HUDEP-2 (cell line): ENCODE results near the gene TLX3.
A peak's percentile ranks its signal among the peaks of the same experiment; 100 is the strongest.

ENCODE experiments used
- DNase-seq, 76 experiments: peaks; one replicate each; lab custom pipeline; 2025; ENCODE audit not compliant: unreplicated experiment in 76 of 76; lab: John Stamatoyannopoulos, UW

The TLX3 gene

DNA sequence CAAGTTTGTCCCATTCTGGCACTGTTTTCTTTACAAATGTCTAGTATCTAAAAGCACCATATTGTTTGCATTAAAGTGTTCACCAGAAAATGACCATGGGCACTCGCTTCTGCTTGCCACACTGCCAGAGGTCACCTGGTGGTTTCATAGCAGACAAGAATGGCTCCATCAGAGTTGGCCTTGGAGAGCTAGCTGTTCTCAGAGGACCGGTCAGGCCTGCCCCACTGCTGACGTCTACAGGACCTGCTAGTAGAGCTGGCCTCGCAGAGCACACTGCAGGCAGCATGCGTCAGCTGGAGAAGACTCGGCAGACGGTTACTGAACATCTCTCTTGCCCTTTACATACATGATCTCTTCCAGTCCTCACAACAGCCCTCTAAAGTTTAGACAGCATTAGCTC is 8.7 kb upstream of the TLX3 start:
- DNase-seq = no peak

GRCh38 chr5:171306166-171306565 is 2.9 kb upstream of the TLX3 start:
- no peak for DNase-seq

- peak in 3 of 76 experiments; percentile 2 to 28 (median 6) for DNase-seq
Observed at GRCh38 chr5:171306781-171307591, 2.1 kb upstream of the TLX3 start.

- DNase-seq = no peak
Observed at GRCh38 chr5:171307789-171308452, 1.1 kb upstream of the TLX3 start.

DNA sequence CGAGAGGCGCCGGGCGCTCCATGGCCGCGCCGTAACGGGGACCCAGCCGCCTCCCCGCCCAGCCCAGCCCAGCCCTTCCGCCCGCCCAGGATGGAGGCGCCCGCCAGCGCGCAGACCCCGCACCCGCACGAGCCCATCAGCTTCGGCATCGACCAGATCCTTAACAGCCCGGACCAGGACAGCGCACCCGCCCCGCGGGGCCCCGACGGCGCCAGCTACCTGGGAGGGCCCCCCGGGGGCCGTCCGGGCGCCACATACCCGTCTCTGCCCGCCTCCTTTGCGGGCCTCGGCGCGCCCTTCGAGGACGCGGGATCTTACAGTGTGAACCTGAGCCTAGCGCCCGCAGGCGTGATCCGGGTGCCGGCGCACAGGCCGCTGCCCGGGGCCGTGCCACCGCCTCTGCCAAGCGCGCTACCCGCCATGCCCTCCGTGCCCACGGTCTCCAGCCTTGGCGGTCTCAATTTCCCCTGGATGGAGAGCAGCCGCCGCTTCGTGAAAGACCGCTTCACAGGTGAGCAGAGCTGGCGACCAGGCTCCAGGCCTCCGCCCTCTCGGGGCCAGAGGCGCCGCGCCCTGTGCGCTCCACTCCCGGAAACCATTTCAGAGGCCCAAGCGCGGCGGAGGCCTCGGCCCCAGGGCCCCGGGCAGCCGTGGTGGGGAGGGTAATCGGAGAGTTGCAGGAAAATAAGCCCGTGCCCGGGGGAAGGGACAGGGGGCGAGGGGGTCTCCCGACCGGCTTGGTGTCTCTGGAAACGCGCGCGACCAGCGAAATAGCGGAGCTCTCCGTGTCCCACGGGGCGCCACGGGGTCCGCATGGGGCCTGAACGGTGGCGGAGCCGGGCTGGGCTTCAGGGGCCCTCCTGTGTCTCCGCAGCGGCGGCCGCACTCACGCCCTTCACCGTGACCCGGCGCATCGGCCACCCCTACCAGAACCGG is 496 bp downstream of the TLX3 start:
- DNase-seq = peak in 11 of 76 experiments; percentile 7 to 66 (median 42)

DNA sequence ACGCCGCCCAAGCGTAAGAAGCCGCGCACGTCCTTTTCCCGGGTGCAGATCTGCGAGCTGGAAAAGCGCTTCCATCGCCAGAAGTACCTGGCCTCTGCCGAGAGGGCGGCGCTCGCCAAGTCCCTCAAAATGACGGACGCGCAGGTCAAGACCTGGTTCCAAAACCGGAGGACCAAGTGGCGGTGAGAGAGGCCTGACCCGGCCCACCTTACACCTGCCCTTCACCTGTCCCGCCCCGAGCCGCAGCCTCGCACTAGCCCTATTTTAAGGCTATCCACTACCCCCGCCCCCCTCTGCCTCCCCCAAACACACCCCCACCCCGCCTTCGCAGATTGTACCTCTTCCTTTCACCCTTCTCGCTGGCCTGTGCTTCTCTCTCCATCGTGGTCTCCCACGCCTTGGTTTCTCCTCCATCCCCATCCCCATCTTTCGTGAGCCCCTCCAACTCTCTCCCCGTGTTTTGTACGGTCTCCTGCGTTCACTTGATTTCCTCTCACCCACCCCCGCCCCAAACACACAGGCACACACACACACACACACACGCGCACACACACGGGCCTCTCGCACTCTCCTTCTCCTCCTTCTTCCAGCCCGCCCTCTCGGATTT is 1.3 kb downstream of the TLX3 start:
- peak in 61 of 76 experiments; percentile 2 to 65 (median 36) for DNase-seq

GRCh38 chr5:171310819-171311321 is 1.8 kb downstream of the TLX3 start:
- DNase-seq = no peak

DNA sequence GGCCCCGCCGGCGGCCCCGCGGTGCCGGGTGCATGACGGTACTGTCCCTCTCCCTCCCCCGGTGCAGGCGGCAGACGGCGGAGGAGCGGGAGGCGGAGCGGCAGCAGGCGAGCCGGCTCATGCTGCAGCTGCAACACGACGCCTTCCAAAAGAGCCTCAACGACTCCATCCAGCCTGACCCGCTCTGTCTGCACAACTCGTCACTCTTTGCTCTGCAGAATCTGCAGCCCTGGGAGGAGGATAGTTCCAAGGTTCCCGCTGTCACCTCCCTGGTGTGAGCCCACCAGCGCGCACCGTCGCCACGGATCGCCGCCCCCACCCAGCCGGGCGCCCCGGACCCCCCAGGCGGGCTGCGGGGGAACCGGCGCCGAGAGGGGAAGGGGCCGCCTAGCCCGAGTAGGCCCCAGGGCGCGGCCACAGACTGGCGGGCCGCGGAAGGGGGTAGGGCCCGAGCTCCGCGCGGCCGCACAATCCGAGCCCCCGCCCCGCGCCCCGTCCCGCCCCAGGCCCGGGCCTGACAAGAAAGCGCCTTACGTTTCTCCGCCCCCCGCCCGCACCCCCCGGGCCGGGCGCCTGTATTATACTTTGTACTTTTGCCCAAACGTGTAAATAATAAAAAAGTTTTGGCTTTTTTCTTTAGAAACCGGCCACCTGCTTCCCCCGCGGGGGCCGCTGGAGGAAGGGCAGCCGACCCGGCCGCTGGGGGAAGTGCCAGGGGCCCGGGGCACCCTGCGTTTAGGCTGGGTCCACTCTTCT is 2.5 kb downstream of the TLX3 start:
- DNase-seq = no peak

DNA sequence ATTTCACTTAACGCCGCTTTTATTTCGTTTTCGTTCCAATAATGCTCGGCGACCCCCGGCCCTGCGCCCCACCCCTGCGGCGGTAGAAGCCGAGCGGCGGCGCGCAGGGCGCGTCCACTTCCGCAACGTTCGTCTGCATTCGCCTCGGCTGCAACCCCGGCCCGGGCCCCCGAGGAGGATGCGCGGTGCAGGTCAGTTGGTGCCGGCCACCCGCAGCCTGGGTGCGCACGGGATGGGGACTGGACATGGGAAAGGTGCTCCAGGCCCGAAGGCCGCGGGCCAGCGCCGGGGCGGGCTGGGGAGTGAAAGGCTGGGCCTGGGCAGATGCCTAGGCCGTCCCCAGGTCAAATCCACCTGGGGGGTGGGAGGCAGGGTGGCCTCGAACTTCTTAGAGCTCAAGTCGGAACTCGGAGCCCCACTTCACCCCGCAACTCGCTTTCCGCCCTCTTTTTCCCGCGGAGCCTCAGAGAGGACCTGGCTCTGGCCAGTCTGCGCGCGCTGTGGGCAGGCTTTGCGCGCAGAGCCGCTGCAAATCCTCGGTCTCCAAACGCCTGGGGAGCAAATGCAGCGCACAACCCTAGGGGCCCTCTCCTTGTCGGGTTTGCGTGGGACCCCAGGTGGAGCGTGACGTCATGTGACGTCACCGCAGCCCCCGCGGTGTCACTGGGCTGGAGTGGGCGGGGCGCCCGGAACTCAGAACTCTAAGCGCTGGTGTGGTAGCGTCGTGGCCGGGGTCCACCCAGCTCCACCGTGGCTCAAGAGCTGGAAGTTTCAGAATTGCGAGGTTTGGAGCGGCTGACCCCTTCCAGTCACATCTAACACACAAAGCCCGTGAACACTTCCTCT is 3.3 kb downstream of the TLX3 start:
- no peak for DNase-seq

DNA sequence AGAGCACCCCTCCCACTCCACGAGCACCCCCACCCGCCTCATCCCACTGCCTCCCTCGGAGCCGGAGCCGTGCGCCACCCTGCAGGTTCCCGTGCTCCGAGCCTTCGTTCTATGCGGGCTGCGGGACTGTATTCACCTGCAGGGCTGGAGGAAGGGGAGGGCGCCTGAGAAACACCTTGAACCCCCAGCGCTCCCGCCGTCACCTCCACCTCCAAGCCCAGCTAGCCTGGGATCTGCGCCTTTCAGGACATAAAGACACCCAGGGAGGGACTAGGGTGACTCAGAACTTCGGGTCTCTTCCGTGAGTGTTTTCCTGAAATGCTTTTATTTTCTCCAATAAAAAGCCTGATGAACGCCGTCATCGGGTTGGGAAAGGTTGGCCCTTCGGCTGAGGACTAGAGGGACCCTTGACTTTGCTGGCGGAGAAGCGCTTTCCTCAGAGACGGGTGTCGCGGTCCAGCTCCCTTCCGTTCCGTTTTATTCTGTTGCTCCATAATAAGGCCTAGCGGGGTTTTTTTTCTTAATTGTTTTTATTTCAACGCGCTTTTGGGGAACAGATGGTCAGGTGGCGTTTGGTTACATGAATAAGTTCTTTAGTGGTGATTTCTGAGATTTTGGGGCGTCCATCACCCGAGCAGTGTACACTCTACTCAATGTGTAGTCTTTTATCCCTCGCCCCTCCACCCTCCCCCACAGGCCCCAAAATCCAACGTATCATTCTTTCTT is 4.6 kb downstream of the TLX3 start:
- DNase-seq = no peak

DNA sequence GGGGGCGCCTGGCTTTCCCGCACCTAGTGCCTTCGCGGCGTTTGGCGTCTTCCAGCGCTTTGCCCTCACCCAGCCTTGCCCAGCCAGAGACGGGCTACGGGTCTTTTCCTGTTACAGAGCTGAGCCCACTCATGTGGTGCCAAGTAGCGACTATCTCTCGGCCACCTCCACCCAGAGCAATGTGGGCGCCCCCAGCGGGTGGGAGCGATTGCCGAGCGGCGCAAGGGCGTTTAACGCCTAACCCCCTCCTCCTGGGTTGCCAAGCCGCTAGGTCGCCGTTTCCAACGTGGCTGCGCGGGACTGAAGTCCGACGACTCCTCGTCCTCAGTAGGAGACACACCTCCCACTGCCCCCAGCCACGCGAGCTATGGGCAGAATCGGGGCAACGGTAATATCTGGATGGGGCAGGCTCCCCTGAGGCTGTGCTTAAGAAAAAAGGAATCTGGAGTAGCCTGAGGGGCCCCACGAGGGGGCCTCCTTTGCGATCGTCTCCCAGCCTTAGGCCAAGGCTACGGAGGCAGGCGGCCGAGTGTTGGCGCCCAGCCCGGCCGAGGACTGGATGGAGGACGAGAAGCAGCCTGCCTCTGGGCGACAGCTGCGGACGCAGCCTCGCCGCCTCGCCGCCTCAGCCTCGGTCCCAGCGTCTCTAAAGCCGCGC is 5.8 kb downstream of the TLX3 start:
- no peak for DNase-seq

- DNase-seq = no peak
Observed at GRCh38 chr5:171315386-171315891, 6.4 kb downstream of the TLX3 start.

DNA sequence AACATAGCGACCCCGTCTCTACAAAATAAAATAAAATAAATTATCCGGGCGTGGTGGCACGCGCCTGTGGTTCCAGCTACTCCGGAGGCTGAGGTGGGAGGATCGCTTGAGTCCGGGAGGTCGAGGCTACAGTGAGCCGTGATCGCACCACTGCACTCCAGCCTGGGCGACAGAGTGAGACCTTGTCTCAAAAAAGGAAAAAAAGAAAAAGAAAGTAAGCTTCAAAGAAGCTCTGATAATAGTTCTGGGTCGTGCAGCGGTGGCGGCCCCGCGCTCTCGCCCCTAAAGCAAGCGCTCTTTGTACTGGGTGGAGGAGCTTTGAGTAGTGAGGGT is 6.8 kb downstream of the TLX3 start:
- DNase-seq = no peak

DNA sequence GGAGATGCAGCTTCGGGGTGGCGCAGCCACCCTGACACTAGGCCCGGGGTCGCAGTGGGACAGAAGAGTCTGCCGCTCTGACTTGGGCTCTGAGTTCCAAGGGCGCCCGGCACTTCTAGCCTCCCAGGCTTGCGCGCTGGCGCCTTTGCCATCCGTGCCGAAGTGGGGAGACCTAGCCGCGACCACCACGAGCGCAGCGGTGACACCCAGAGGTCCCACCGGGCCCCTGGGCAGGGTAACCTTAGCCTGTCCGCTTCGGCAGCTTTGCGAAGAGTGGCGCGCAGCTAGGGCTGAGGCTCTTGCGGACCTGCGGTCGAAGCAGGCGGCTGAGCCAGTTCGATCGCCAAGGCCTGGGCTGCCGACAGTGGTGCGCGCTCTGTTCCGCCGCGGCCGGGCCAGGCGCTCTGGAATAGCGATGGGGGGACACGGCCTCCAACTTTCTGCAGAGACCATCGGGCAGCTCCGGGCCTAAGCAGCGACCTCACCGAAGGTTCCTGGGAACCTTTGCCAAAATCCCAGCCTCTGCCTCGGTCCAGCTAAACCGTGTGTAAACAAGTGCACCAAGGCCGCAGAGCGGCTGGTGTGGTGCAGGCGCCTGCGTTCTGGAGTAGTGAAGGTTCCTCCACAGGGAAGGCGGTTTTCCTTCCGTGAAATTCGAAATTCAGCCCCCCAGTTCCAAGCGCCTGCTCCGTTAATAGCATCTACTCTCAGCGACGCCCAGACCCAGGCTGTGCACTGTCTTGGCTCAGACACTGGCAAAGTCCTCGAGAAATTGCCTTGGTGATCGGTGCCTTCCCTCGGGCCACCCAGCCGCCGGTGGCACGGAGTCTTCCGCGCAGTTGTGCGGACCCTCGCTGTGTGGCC is 7.4 kb downstream of the TLX3 start:
- DNase-seq = no peak

DNA sequence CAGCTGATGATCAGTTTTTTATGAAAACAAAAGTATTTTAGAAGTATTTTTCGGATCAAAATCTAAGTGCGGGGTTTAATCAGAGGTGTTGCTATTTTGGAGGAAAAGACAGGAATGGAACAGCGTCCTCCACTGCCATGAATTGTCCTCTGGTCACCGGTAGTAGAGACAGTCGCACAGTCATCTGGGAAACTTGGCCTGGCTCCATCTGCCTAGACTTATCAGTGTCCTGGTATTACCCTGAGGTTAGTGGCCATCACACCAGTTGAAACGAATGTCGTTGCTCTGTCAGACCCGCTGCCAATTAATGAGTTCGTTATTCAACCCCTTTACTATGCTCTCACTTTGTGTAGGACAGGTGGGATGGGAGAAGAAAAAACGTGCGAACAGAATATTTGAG is 8.2 kb downstream of the TLX3 start:
- peak in 56 of 76 experiments; percentile 2 to 66 (median 36) for DNase-seq

DNA sequence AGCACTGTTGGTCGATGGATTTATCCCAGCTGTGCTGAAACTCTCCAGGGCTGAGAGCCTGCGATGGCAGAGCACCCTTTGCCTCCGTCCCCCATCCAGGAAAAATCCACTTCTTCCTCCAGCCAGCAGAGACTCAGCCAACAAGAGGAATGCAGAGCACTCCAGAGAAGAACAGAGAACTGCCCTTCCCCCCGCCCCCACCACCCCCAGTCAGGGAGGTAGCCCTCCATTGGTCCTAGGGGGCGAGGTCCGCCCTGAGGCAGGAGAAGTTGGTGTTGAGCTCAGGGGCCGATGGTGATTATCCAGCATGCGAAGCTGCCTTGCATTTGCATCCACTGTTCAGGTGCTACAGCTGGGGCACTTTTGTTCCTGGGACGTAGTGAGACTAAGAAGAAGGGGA is 9.0 kb downstream of the TLX3 start:
- DNase-seq = no peak

- DNase-seq = no peak
Observed at GRCh38 chr5:171321447-171321846, 12.4 kb downstream of the TLX3 start.
